ENCODE measurements around the gene SLC16A6.
A peak's percentile ranks its signal among the peaks of the same experiment; 100 is the strongest.
"Not testable (repeated sequence)": the region's sequence is repeated elsewhere in the genome, so short reads cannot be mapped to it uniquely, and the experiment has no call there.

SLC16A6 gene, protein sequence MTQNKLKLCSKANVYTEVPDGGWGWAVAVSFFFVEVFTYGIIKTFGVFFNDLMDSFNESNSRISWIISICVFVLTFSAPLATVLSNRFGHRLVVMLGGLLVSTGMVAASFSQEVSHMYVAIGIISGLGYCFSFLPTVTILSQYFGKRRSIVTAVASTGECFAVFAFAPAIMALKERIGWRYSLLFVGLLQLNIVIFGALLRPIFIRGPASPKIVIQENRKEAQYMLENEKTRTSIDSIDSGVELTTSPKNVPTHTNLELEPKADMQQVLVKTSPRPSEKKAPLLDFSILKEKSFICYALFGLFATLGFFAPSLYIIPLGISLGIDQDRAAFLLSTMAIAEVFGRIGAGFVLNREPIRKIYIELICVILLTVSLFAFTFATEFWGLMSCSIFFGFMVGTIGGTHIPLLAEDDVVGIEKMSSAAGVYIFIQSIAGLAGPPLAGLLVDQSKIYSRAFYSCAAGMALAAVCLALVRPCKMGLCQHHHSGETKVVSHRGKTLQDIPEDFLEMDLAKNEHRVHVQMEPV

DNA sequence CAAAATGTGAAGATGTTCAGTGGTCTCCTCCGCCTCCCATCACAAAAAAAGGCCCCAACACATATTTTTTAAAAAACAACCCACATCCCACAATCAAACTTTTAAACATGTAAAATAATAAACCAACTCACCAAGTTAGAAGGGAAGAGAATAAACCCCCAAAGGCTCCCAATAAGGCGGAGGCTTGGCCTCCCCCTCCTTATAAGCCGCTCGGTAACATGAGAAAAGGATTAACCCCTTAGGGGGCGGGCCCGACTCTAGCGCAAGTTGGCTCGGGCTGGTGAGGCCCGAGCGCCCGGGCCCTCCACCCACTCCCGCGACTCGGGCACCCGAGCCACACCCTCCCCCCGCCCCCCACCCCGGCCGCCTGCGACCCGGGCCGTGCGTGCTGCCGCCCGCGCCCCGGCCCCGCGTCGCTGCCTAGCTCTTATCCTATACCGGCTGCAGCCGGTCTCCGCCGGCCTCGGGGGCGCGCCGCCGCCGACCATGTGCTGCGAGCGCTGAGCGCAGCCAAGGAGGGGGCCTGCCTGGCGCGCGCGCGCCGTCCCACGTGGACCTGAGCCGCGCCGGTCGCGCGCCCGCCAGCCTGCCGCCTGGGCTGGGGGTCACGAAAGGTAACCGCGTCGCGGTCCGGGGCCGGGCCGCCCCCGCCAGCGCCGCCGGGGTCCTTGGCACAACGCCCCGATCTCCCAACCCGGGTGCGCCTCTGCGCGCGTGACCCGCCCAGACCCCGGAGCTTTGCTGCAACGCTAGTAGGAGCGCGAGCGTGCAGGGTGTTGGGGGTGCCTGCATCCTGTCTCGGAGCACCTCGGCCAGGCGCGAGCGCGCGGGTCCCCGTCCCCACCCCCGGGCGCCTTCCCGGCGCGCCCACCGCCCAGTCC lies at the start of gene SLC16A6, which contains the start of gene ARSG:
Gene SLC16A6, minus strand, starts transcription at position 173 of the 881 bp plus-strand sequence. CDS start 12,807 bp downstream, outside the sequence.
Gene ARSG, plus strand, starts transcription at position 541 of the 881 bp plus-strand sequence. CDS start 15,999 bp downstream, outside the sequence.
- FAIRE-seq: no peak

DNA sequence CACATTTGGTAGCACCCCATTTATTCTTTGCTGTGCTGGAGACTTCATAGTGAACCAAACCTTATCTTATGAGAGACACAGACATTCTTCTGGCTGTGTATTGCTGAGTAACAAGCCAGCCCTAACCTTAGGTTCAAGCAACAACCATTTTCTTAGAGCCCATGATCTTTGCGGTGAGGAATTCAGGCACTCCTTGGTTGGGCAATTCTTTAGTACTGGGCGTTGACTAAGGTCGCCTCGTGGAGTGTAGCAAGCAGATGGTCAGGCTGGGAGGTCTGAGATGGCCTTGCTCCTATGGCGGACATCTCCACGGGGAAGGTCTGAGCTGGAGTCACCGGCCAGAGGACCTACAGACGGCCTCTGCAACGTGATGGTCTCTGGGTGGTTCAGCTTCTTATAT lies 43.5 kb upstream of the SLC16A6 start:
- no peak for FAIRE-seq

More for the DNA sequence above, at the start of gene SLC16A6, which contains the start of gene ARSG:
- peak; percentile 41 for DNase-seq (ENCODE audit: low spot score)

DNA sequence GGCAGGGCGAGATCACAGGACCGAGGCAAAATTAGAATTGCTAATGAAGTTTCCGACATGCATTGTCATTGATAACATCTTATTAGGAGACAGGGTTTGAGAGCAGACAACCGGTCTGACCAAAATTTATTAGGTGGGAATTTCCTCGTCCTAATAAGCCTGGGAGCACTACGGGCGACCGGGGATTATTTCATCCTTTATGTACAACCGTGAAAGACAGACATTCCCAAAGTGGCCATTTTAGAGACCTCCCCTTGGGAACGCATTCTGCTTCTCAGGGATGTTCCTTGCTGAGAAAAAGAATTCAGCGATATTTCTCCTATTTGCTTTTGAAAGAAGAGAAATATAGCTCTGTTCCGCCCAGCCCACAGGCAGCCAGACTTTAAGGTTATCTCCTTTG lies 41.0 kb upstream of the SLC16A6 start:
- not testable (repeated sequence) for FAIRE-seq

More for the DNA sequence above, 43.5 kb upstream of the SLC16A6 start:
- no peak for DNase-seq (ENCODE audit: low spot score)

GRCh38 chr17:68329331-68329730 lies 38.4 kb upstream of the SLC16A6 start:
- no peak for FAIRE-seq

More for the DNA sequence above, 41.0 kb upstream of the SLC16A6 start:
- not testable (repeated sequence) for DNase-seq (ENCODE audit: low spot score)

GRCh38 chr17:68328676-68329075 lies 37.7 kb upstream of the SLC16A6 start:
- DNase-seq (ENCODE audit: low spot score) (no peak), FAIRE-seq (no peak)

More at GRCh38 chr17:68329331-68329730, 38.4 kb upstream of the SLC16A6 start:
- DNase-seq (ENCODE audit: low spot score): no peak

DNA sequence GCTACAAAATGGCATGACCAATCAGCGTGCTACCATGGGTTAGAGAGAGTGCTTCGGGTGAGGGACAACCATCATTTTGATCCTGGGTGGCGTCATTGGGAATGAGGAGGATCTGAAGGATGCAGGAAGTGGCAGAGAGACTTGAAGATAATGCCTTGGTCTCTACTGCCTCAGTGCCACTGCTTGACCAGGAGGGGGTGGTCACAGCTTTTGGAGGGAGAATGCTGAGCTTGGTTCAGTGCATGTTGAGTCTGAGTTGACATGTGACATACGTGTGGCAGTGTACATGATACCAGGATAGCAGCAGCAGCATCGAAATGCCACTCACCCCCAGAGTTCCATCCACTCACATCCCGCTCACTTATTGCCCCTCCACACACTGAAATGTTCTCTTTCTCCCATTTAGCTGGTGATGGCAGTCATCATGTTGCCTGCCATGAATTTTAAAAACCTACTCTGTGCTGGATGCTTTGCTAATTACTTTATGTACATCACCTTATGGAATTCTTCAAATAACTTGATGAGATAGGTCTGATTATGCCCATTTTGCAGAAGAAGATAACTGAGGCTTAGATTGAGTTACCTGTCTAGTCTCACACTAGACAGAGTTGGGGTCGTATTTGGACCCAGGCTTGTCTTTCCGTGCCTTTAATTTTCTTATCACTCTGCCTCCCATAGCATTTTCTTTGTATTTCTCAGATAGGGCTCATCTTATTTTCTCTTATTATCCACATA lies 37.1 kb upstream of the SLC16A6 start:
- DNase-seq (ENCODE audit: low spot score) (no peak), FAIRE-seq (no peak)

GRCh38 chr17:68326681-68327080 lies 35.8 kb upstream of the SLC16A6 start:
- FAIRE-seq (no peak), DNase-seq (ENCODE audit: low spot score) (no peak)

DNA sequence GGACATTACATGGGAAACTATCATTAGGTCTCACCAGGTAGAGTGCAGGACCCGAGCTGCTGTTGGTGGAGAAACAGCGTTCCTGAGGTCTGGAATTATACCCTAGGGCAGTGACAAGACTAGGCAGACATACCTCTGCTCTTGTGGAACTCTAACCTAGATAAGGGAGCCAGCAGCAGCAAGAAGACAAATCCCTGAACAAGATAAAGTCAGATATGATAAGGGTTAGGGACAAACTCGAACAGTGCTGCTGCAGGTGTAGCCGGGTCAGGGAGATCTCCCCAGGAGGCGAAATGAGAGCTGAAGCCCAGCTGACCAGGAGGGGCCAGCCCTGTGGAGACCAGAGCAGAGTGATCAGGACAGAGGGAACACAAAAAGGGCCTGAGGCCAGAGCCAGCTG lies 35.0 kb upstream of the SLC16A6 start:
- DNase-seq (ENCODE audit: low spot score) (no peak), FAIRE-seq (no peak)

DNA sequence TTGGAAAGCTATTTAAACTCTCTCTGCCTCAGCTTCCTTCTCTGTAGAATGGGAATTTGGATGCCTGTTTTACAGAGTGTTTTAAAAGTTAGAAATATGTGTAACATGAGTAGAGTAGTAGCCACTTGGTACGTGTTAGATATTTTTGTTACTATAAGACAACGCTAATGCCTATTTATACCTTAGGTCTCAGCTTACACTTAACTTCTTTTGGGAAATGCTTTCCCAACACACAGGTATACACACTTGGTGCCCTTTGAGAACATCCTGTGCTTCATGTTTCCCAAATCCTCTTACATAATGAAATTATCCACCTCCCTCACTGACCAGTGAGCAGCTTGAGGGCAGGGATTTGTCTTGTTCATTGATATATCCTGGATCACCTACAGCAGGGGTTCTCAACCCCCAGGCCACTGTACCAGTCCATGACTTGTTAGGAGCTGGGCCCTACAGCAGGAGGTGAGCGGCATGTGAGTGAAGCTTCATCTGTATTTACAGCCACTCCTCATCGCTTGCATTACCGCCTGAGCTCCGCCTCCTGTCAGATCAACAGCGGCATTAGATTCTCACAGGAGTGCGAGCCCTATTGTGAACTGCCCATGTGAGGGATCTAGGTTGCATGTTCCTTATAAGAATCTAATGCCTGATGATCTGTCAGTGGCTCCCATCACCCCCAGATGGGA lies 33.9 kb upstream of the SLC16A6 start:
- FAIRE-seq (no peak), DNase-seq (ENCODE audit: low spot score) (no peak)

- DNase-seq (ENCODE audit: low spot score): no peak
- no peak for FAIRE-seq
Measured at GRCh38 chr17:68324114-68324513, 33.2 kb upstream of the SLC16A6 start.

GRCh38 chr17:68322630-68323029 lies 31.7 kb upstream of the SLC16A6 start:
- no peak for FAIRE-seq
- no peak for DNase-seq (ENCODE audit: low spot score)

DNA sequence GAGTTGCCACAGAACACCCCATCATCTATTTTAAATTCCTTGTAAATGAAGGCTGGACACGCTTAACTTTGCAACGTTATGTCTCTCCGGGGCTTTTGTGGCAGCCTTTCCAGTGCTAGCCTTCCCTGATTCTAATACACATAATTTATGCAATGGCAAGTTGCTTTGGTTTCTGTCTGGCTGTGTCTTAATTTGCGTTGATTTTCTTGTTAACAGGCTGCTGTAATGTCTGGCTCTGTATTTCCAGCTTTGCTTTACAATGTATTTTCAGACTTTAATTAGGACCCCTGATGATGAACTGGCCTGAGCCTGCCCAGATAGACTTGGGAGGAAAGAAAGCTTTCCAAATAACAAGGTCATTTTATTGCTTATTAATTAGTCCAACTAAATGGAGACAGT lies 30.6 kb upstream of the SLC16A6 start:
- no peak for DNase-seq (ENCODE audit: low spot score)
- FAIRE-seq: no peak

DNA sequence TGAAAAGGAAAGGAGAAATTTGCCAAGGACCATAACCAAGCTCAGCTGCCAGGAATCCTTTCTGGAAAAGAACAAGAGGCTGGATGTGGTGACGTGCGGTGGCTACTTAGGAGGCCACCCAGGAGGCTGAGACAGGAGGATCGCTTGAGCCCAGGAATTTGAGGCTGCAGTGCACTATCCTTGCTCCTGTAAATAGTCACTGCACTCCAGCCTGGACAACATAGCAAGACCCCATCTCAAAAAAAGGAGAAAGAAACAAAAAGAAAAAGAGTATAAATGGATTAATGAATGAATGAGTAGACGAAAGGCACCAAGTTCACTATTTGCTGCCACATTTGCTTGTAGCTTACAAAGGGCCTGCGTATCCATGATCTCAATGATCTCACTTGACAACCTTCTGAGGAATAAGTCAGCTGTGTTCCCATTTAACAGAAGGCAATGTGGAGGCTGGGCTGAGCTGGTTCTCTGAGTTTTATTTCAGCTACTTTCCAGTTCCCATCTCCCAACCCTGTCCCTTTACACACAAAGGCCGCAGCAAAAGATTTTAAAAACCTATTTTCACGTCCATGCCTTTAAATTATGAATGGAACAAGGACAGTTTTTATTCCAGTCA lies 30.1 kb upstream of the SLC16A6 start:
- no peak for FAIRE-seq
- no peak for DNase-seq (ENCODE audit: low spot score)

GRCh38 chr17:68320311-68320865 lies 29.5 kb upstream of the SLC16A6 start:
- no peak for DNase-seq (ENCODE audit: low spot score)
- no peak for FAIRE-seq

- DNase-seq (ENCODE audit: low spot score) (no peak), FAIRE-seq (no peak)
Measured at GRCh38 chr17:68319410-68320162, 28.7 kb upstream of the SLC16A6 start.

- FAIRE-seq (peak; percentile 63), DNase-seq (ENCODE audit: low spot score) (peak; percentile 71)
Measured at GRCh38 chr17:68318103-68318991, 27.4 kb upstream of the SLC16A6 start.

- no peak for FAIRE-seq
Measured at GRCh38 chr17:68317458-68317857, 26.5 kb upstream of the SLC16A6 start.

GRCh38 chr17:68315930-68316329 lies 25.0 kb upstream of the SLC16A6 start:
- DNase-seq (ENCODE audit: low spot score) (no peak), FAIRE-seq (no peak)

More at GRCh38 chr17:68317458-68317857, 26.5 kb upstream of the SLC16A6 start:
- no peak for DNase-seq (ENCODE audit: low spot score)
